AG10803 (cell line): ENCODE data around the gene BMP6.
"Not testable (repeated sequence)": the region's sequence is repeated elsewhere in the genome, so short reads cannot be mapped to it uniquely, and the experiment has no call there.

Experiments used
- DNase-seq: peaks from one replicate; pipeline ENCODE4 v3.0.0; 2010; ENCODE audit warnings: low read depth
- H3K4me3 ChIP-seq: 2 replicates; pipeline ENCODE4 v1.5.1; 2011; ENCODE audit warnings: mild to moderate bottlenecking, low read length, control low read depth
- TF ChIP-seq, protein P1 (sequence below): conservative IDR thresholded peaks from 2 replicates; pipeline ENCODE4 v1.5.1; 2011; ENCODE audit warnings: mild to moderate bottlenecking, low read length, control low read depth, inconsistent platforms

Gene BMP6

DNA sequence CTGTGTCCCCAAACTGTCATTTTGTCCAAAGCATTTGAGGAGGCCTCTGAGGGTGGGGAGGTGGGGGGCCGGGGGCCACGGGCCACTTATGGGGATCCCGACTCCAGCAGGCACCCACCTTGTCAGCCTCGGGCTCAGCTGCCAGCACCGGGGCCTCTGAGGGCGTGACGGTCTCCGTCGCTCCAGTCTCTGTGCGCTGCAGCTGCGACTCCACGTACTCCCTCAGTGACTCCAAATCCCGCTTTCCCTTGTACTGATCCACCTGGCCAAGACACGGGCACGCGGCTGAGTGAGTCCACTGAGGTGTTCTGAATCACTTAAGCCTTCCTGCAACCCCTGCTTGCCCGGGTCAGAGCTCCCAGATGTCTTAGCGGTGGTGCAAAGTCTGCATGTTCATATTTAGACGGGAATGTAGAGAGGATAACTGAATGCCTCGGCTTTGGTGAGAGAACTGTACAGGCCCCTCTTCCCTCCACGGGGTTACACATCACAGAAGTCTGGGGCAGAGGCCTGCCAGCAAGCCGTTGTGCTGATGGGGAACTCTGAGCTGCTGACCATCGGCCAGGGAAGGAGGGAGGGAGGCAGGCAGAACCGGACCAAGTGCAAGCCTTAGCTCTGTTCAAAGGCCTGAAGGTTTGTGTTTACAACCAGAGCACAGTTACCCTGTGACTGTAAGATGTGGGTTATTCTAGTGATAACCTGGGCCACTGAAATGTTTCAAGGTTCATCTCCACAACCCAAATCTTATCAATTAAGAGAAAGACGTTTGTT is 162.9 kb downstream of the BMP6 start:
- DNase-seq, result no peak
- TF ChIP-seq, protein P1, sequence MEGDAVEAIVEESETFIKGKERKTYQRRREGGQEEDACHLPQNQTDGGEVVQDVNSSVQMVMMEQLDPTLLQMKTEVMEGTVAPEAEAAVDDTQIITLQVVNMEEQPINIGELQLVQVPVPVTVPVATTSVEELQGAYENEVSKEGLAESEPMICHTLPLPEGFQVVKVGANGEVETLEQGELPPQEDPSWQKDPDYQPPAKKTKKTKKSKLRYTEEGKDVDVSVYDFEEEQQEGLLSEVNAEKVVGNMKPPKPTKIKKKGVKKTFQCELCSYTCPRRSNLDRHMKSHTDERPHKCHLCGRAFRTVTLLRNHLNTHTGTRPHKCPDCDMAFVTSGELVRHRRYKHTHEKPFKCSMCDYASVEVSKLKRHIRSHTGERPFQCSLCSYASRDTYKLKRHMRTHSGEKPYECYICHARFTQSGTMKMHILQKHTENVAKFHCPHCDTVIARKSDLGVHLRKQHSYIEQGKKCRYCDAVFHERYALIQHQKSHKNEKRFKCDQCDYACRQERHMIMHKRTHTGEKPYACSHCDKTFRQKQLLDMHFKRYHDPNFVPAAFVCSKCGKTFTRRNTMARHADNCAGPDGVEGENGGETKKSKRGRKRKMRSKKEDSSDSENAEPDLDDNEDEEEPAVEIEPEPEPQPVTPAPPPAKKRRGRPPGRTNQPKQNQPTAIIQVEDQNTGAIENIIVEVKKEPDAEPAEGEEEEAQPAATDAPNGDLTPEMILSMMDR, result no peak
- no peak overlapping the region for H3K4me3 ChIP-seq

DNA sequence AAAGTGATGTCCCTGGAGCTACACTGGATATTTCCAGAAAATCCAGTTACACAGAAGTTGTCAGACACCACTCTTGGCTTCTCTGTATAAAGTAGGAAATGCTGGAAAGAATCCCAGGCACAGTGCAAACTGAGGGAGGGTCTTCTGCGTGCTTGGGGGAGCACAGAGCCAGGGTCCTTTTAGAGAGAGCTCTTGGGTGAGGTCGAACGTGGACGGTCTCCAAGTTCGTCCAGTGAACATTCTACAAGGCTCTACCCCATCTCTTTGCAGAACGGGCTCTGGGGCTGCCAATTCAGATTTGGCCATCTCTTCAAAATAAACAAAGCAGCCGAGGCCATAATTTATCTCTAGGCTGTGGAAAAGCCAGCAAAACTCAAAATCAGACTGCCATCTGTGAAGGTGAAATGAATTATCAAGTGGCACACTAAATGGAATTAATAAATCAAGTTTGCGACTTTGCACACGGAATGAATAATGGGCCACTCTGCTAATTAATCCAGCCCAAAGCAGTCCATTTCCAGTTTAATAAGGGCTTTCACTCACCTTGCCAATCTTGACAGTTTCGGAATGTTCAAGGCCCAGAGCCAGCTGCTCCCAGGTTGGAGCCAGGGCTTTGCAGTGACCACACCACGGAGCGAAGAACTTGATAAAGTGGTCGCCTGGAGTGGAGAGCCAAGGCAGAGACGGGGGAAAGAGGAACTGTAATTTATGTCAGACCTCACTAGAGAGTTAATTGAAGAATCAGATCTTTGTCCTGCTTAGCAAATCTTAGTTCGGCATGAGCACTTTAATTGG is 165.4 kb downstream of the BMP6 start:
- DNase-seq, result no peak
- H3K4me3 ChIP-seq, result no peak overlapping the region
- TF ChIP-seq, protein P1, result no peak

DNA sequence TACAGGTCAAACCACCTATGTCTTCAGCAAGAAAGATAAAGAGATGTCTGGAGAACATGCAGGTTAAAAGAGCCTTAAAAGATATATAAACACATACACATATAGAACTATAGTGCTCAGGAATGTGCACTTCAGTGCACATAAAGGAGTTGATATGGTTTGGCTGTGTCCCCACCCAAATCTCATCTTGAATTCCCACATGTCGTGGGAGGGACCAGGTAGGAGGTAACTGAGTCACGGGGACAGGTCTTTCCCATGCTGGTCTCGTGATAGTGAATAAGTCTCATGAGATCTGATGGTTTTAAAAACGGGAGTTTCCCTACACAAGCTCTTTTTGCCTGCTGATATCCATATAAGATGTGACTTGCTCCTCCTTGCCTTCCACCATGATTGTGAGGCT is 166.5 kb downstream of the BMP6 start:
- H3K4me3 ChIP-seq, DNase-seq: not testable (repeated sequence)

DNA sequence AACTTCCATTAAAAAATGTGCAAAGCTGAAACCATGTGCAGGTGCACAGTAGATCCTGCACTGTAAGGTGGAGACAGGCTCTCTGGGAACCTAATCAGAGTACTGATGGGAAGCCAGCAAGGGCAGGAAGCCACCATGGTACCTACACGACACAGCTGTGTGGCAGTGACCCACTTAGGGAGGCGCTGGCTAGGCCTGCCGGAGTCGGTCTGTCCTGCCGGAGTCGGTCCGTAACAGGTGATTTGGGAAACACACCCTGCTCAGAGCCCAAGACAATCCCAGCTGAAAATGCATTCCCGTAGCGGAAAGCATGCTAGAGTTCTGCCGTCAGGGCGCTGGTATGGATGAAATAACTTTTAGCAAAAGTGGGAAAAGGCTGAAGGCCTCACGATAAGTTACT is 167.4 kb downstream of the BMP6 start:
- TF ChIP-seq, protein P1, result no peak
- no peak overlapping the region for H3K4me3 ChIP-seq
- no peak for DNase-seq

DNA sequence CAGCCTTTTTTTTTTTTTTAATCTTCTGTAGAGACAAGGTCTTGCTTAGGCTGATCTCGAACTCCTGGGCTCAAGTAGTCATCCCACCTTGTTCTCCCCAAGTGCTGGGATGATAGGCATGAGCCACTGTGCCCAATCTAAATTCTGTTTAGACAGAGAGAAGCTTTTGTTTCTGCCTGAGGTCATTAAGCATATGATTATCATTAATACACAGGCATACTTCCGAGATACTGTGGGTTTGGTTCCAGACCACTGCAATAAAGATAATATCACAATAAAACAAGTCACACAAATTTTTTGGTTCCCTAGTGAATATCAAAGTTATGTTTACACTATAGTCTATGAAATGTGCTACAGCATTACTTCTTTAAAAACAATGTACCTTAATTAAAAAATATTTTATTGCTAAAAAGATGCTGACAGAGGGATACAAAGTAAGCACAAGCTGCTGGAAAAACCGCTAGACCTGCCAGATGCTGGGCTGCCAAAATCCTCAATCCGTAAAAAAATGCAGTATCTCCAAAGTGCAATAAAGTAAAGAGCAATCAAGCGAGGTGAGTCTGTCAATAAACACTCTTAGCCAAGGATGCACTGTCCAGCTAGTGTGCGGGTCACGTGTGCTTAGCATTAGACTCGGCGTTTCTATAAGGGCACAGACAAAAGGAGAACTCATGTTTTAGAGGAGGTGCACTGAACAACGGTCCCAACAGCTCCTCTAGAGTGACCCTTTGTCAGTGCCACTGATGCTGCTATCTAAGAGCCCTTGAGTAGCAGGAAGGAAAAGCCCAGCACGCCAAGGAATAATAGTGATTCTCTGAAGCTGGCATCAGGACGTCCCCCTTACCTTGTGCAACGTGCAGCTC is 168.6 kb downstream of the BMP6 start:
- no peak overlapping the region for H3K4me3 ChIP-seq
- TF ChIP-seq, protein P1, result no peak
- peak; percentile 38 for DNase-seq

DNA sequence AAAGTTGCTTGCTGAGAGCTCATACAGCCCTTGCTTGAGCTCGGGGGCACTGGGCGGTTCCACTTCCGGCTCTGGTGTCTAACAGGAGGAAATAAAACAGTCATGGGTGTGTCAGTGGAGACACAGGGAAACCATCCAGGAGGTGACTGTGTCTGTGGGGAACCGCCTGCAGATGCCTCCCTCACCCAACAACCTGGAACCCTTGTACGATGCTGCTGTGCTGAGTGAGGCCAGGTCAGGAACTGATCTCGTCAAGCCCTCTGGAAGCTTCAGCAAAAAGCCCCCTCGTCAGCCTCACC is 169.2 kb downstream of the BMP6 start:
- DNase-seq, result no peak
- TF ChIP-seq, protein P1, result no peak
- H3K4me3 ChIP-seq, result no peak overlapping the region

DNA sequence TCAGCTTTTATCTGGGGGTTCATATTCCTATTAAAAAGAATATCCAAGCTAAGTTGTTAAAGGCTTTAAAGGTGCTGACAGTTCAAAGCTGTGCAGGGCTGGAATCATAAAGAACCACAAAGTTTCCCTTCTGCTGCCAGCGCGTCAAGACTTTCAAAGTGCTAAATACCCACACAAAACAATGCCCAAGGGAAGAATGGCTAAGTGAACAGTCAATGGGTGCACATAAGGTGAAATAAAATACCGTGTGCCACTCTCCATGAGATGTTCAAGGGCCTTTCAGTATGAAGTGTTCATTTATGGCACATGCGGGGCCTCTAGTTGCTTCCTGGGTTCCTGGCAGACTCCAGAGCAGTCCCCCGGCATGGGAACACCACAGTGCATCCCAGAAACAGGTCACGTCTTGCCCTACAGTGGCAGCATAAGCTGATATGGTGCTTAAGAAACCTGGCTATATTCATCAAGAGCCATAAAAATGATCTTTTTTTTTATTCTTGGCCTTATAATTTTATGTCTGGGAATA is 170.6 kb downstream of the BMP6 start:
- TF ChIP-seq, protein P1, result no peak
- H3K4me3 ChIP-seq, result no peak overlapping the region
- no peak for DNase-seq
